ENCODE results near the gene FRYL. TPM values are rescaled to one million over a fixed set of nuclear protein-coding genes. Genes with fewer than 3 reads are reported as not detected.

The FRYL gene
- total RNA-seq, 1 experiment from 2014 or later = 45.8 TPM

DNA sequence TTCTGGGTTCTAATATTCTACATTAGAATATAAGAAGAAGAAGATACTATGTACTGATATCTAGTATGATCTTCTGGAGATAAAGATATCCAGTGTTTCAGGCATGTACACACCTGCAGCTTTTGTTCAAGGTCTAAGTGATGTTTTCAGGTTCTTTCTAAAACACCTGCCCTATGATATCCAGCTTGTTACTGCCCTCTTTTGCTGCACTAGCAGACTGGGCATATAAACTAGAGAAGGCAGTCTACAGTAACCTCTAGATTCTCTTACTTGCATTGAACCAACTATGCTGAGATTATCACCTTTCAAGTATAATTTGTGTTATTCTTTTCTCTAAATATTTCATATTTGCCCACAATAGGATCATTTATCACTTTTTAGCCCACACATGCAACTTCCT is 1.9 kb upstream of the FRYL start:
- Mint-ChIP-seq H3K4me3 (ENCODE audit: low read depth, unreplicated experiment) (no peak overlapping the region), H3K9me3 (ENCODE audit: low read depth, unreplicated experiment) (no peaks in the 10 kb centered on the region), H3K4me1 (ENCODE audit: low read depth, unreplicated experiment) (peaks cover 8% of the 10 kb centered on the region), H3K36me3 (ENCODE audit: insufficient read depth, unreplicated experiment) (peaks cover 42% of the 10 kb centered on the region), H3K27ac (ENCODE audit: unreplicated experiment) (no peak overlapping the region), H3K27me3 (ENCODE audit: unreplicated experiment) (no peaks in the 10 kb centered on the region)
- BruUV-seq (replicated peaks) = no TSS peak
- intact Hi-C loops (cut with micrococcal nuclease; ENCODE audit: unreplicated experiment) = loop anchor here (5.0 kb wide), 3 partner anchors 100 to 205 kb away; no protein-coding TSS in a partner anchor
- CTCF ChIA-PET = interaction anchor here (0.6 to 1.9 kb wide), 2 partner anchors 49 to 203 kb away, joined by 3 to 8 read pairs; partner anchors contain the start of gene OCIAD1
- no peak for DNase-seq
- TF ChIP-seq, protein P1, sequence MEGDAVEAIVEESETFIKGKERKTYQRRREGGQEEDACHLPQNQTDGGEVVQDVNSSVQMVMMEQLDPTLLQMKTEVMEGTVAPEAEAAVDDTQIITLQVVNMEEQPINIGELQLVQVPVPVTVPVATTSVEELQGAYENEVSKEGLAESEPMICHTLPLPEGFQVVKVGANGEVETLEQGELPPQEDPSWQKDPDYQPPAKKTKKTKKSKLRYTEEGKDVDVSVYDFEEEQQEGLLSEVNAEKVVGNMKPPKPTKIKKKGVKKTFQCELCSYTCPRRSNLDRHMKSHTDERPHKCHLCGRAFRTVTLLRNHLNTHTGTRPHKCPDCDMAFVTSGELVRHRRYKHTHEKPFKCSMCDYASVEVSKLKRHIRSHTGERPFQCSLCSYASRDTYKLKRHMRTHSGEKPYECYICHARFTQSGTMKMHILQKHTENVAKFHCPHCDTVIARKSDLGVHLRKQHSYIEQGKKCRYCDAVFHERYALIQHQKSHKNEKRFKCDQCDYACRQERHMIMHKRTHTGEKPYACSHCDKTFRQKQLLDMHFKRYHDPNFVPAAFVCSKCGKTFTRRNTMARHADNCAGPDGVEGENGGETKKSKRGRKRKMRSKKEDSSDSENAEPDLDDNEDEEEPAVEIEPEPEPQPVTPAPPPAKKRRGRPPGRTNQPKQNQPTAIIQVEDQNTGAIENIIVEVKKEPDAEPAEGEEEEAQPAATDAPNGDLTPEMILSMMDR (IDR thresholded peaks at IDR 0.05; ENCODE audit: unreplicated experiment) = no peak

DNA sequence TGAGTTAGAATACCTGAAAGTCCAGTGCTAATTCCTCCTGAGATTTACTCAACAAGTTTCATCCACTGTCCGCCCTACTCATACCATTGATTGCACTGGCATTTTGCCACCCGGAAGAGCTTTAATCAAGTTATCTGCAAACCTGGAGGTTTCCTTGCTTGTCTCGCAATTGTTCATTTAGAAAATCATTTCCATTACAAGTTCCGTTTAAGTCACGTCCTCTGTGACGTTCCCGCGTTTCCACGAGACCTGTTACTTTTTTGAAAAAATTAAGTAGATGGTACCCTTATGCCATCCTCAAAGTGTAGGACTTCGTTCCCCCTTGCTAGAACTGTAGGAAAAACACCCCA is 761 bp upstream of the FRYL start:
- TSS peak; percentile 99 for BruUV-seq (replicated peaks)
- CTCF ChIA-PET = interaction anchor here (0.8 to 1.9 kb wide), 3 partner anchors 81 to 202 kb away, joined by 3 to 8 read pairs (median 6); no protein-coding TSS in a partner anchor

DNA sequence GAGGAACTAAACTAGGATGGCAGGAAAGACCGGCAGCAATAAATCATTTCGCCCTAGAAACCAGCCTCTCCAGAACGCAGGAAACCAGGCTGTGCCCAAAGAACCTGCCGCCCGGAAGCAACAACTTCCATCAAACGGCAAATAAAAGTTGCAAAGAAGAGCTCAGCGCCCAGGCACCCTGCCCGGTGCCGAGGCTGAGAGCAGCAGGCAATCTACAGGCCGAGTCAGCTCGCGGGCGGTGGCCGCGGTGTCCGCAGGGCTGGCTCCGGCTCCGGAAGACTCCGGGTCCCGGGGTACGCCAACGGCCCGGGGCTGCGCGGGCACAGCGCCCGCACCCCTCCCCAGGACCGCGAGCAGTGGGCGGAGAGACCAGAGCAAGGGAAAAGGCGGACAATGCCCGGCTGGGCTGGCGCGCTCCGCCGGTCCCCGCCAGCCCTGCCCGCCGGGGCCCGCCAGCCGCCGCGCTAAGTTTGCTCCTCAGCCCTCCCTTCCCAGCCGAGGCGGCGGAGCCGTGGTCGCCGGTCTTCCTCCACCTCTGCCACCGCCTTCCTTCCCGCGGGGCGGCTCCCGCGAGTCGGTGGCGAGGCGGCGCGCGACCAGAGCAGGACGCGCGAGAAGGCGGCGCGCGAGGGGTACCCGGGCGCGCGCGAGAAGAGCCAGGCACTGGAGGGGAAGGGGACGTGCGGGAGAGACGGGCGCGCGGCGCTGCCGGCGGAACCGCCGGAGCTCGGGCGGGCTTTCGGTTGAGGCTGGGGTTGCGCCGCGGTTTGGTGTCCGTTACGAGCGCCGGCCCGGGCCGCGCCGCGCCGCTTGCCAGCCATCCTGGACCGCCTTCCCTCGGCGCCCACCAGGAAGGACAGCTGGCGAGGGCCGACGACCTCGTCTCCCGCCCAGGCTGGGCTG is 733 bp downstream of the FRYL start:
- Mint-ChIP-seq H3K27me3 (ENCODE audit: unreplicated experiment) (no peaks in the 10 kb centered on the region), H3K27ac (ENCODE audit: unreplicated experiment) (peak overlapping the region; percentile 87), H3K4me3 (ENCODE audit: low read depth, unreplicated experiment) (peak overlapping the region; percentile 93), H3K36me3 (ENCODE audit: insufficient read depth, unreplicated experiment) (peaks cover 42% of the 10 kb centered on the region), H3K4me1 (ENCODE audit: low read depth, unreplicated experiment) (peaks cover 8% of the 10 kb centered on the region), H3K9me3 (ENCODE audit: low read depth, unreplicated experiment) (no peaks in the 10 kb centered on the region)
- intact Hi-C loops (cut with micrococcal nuclease; ENCODE audit: unreplicated experiment) = loop anchor here (2.0 to 5.0 kb wide), 2 partner anchors 128 to 177 kb away; partner anchors contain the start of gene OCIAD2
- TF ChIP-seq, protein P1 (IDR thresholded peaks at IDR 0.05; ENCODE audit: unreplicated experiment) = no peak
- no TSS peak for BruUV-seq (replicated peaks)
- peak; percentile 52 for DNase-seq
- CTCF ChIA-PET = interaction anchor here (0.8 kb wide), 1 partner anchor 79 kb away, joined by 3 read pairs; no protein-coding TSS in a partner anchor

More for the DNA sequence above, 761 bp upstream of the FRYL start:
- Mint-ChIP-seq H3K27me3 (ENCODE audit: unreplicated experiment) (no peaks in the 10 kb centered on the region), H3K4me3 (ENCODE audit: low read depth, unreplicated experiment) (peak overlapping the region; percentile 93), H3K27ac (ENCODE audit: unreplicated experiment) (peak overlapping the region; percentile 85), H3K9me3 (ENCODE audit: low read depth, unreplicated experiment) (no peaks in the 10 kb centered on the region), H3K36me3 (ENCODE audit: insufficient read depth, unreplicated experiment) (peaks cover 42% of the 10 kb centered on the region), H3K4me1 (ENCODE audit: low read depth, unreplicated experiment) (peaks cover 8% of the 10 kb centered on the region)
- intact Hi-C loops (cut with micrococcal nuclease; ENCODE audit: unreplicated experiment) = loop anchor here (5.0 kb wide), 3 partner anchors 99 to 204 kb away; no protein-coding TSS in a partner anchor
- DNase-seq = peak; percentile 10
- TF ChIP-seq, protein P1 (IDR thresholded peaks at IDR 0.05; ENCODE audit: unreplicated experiment) = no peak

DNA sequence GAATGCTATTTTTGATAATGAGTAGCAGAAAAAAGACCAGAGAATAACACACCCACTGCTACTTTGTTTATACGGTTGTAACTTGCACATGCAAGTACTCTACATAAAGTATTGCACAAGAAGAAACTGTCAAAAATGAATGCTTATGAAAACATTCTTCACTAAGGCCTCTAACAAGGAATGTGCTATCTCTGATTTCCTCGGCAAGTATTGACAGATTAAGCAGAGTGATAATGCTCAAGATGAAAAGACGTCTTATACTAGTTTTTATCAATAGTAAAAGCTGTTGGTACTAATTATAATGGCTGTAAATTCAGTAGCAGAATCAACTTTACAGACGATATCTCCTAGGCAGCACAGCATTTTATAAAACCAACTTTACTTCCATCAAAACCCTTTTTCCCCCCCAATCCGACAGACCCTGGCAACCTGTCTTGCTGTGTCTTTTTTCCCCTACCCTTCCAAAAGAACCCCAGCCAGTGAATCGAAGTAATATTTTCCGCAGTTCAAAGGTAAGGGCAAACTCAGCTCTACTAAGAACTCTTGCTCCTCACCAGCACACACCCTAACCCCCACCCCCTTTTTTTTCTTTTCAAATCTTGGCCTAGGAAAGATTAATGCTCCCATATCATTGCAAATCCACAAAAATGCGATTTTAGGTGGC is 1.5 kb downstream of the FRYL start:
- Mint-ChIP-seq H3K27ac (ENCODE audit: unreplicated experiment) (peak overlapping the region; percentile 87), H3K4me1 (ENCODE audit: low read depth, unreplicated experiment) (peaks cover 8% of the 10 kb centered on the region), H3K9me3 (ENCODE audit: low read depth, unreplicated experiment) (no peaks in the 10 kb centered on the region), H3K27me3 (ENCODE audit: unreplicated experiment) (no peaks in the 10 kb centered on the region), H3K36me3 (ENCODE audit: insufficient read depth, unreplicated experiment) (peaks cover 42% of the 10 kb centered on the region), H3K4me3 (ENCODE audit: low read depth, unreplicated experiment) (peak overlapping the region; percentile 93)
- TF ChIP-seq, protein P1 (IDR thresholded peaks at IDR 0.05; ENCODE audit: unreplicated experiment) = no peak
- DNase-seq = no peak
- CTCF ChIA-PET = interaction anchor here (0.8 kb wide), 1 partner anchor 78 kb away, joined by 3 read pairs; no protein-coding TSS in a partner anchor
- intact Hi-C loops (cut with micrococcal nuclease; ENCODE audit: unreplicated experiment) = loop anchor here (2.0 to 5.0 kb wide), 2 partner anchors 129 to 176 kb away; partner anchors contain the start of gene OCIAD2
- TSS peak; percentile 61 for BruUV-seq (replicated peaks)

All from Calu3 (cell line).